GM18508 (cell line): ENCODE results near the gene CC2D1A.
"Not testable (repeated sequence)": the region's sequence is repeated elsewhere in the genome, so short reads cannot be mapped to it uniquely, and the experiment has no call there.

ENCODE experiments used
- ATAC-seq: cut with Tn5 transposase; IDR thresholded peaks from one replicate; pipeline ENCODE4 v1.9.1; 2021; ENCODE audit warnings: moderate number of reproducible peaks; ENCODE audit not compliant: insufficient read depth, unreplicated experiment

The CC2D1A gene

GRCh38 chr19:13959962-13960862, 54.2 kb downstream of the CC2D1A start:
- ATAC-seq: no peak

- ATAC-seq: no peak
Observed at GRCh38 chr19:13960863-13961784, 55.1 kb downstream of the CC2D1A start.

GRCh38 chr19:13961826-13962698, 56.1 kb downstream of the CC2D1A start:
- ATAC-seq: no peak

- ATAC-seq: no peak
Observed at GRCh38 chr19:13962699-13963602, 57.0 kb downstream of the CC2D1A start.

GRCh38 chr19:13963603-13964105, 57.7 kb downstream of the CC2D1A start:
- ATAC-seq: no peak

GRCh38 chr19:13964776-13965175, 58.8 kb downstream of the CC2D1A start:
- ATAC-seq: no peak

- ATAC-seq: no peak
Observed at GRCh38 chr19:13965377-13965896, 59.4 kb downstream of the CC2D1A start.

GRCh38 chr19:13965926-13966683, 60.1 kb downstream of the CC2D1A start:
- ATAC-seq: no peak

- no peak for ATAC-seq
Observed at GRCh38 chr19:13966684-13967128, 60.7 kb downstream of the CC2D1A start.

- not testable (repeated sequence) for ATAC-seq
Observed at GRCh38 chr19:13967206-13967605, 61.2 kb downstream of the CC2D1A start.

GRCh38 chr19:13968383-13968935, 62.5 kb downstream of the CC2D1A start:
- no peak for ATAC-seq

GRCh38 chr19:13968999-13969398, 63.0 kb downstream of the CC2D1A start:
- ATAC-seq: no peak

- no peak for ATAC-seq
Observed at GRCh38 chr19:13969897-13970296, 63.9 kb downstream of the CC2D1A start.

GRCh38 chr19:13971868-13972267, 65.9 kb downstream of the CC2D1A start:
- ATAC-seq: not testable (repeated sequence)

- ATAC-seq: no peak
Observed at GRCh38 chr19:13972368-13973155, 66.6 kb downstream of the CC2D1A start.

GRCh38 chr19:13973479-13973878, 67.5 kb downstream of the CC2D1A start:
- ATAC-seq: not testable (repeated sequence)

- ATAC-seq: no peak
Observed at GRCh38 chr19:13974073-13974472, 68.1 kb downstream of the CC2D1A start.
